CD4-positive, alpha-beta T cell treated with Interferon alpha-2 for 1 hour (primary cell): ENCODE measurements around the gene HOXD12.

ENCODE experiments used
- DNase-seq, 2 donors: peaks; one replicate each; pipeline ENCODE4 v3.0.0-alpha.2; 2020 to 2022

The HOXD12 gene

GRCh38 chr2:176121190-176122051 is 21.8 kb downstream of the HOXD12 start:
- no peak for DNase-seq

DNA sequence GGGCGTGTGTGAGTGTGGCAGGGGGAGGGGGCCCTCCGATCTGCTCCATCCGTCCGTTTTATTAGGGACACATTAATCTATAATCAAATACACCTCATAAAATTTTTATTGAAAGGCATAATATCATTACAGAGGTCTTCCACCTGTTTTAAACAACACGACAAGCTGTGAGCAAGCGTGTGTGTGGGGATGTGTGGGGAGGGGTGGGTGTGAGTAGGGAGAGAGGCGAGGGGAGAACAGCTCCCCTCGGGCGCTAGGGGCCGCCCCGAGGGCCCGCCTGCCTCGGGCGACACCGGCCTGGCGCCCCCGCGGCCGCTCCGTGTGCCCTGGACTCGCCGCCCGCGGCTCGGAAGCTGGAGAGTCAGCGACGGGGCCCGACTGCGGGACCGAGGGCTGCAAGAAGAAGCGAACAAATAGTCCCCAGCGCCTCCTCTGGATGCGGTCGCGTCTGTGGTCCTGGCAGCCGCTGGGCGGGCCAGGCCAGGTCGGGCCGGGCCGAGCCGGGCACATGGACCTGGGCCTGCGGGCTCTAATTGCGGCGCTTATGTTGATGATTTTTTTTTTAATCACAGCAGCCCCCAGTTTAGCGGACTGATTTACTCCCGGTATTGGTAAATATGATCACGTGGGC is 22.6 kb downstream of the HOXD12 start:
- no peak for DNase-seq

DNA sequence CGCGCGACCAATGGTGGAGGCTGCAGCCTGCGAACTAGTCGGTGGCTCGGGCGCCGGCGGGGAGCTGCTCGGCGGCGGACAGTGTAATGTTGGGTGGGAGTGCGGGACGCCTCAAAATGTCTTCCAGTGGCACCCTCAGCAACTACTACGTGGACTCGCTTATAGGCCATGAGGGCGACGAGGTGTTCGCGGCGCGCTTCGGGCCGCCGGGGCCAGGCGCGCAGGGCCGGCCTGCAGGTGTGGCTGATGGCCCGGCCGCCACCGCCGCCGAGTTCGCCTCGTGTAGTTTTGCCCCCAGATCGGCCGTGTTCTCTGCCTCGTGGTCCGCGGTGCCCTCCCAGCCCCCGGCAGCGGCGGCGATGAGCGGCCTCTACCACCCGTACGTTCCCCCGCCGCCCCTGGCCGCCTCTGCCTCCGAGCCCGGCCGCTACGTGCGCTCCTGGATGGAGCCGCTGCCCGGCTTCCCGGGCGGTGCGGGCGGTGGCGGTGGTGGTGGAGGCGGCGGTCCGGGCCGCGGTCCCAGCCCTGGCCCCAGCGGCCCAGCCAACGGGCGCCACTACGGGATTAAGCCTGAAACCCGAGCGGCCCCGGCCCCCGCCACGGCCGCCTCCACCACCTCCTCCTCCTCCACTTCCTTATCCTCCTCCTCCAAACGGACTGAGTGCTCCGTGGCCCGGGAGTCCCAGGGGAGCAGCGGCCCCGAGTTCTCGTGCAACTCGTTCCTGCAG is 23.3 kb downstream of the HOXD12 start, which contains the start of gene HOXD9:
Gene HOXD9, plus strand, starts transcription at position 37 of the 728 bp plus-strand sequence. Its CDS starts 50 bp downstream, at position 87.
- DNase-seq: no peak

DNA sequence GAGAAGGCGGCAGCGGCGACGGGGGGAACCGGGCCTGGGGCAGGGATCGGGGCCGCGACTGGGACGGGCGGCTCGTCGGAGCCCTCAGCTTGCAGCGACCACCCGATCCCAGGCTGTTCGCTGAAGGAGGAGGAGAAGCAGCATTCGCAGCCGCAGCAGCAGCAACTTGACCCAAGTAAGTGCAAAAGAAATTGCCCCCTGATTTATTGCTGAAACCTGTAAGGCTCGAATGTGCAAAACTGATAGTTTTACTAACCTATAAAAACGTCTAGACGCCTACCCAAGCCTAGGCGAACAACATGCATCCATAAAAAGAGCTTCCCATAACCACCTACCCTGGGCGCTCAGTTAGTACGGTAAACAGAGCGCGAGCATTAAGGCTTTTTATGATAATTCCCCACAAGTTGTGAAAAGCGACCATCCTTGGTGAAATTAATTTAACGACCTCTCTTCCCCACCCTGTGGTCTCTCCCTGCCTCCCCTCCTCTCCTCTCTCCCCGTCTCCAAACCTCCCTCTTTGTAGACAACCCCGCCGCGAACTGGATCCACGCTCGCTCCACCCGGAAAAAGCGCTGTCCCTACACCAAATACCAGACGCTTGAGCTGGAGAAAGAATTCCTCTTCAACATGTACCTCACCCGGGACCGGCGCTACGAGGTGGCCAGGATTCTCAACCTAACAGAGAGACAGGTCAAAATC is 24.0 kb downstream of the HOXD12 start:
- no peak for DNase-seq

DNA sequence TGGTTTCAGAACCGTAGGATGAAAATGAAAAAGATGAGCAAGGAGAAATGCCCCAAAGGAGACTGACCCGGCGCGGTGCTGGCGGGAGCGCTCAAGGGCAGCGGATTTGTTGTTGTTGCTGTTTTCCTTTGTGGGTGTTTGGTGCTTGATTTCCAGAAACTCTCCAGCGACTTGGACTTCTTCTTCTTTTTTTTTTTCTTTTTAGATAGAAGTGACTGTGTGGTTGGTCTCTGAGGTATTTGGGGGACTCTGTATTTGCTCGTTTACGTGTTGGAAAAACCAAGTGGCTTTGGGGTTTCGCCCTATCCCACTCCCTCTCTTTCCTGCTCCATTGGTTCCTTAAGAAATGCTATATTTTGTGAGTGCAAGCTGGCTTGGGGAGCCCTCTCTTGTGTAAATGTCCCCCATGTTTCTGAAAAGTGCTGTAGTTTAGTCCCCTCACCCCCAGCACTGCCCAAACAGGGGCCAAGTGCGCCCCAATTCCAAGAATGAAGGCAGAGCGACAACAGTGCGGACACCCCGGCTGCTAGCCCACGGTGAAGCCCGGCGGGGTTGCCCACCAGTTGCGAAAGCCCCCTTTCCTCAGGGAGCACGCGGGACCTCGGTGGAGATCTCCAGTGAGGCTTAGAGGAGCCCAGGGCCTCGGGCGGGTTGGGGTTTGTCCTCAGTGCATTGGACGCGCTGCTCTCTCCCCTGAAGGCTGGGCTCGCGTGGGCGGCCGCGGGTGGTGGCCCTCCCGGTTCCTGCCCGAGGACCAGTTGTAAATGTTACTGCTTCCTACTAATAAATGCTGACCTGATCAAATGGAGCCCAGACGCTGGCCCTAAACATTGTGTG is 24.7 kb downstream of the HOXD12 start:
- DNase-seq: no peak

DNA sequence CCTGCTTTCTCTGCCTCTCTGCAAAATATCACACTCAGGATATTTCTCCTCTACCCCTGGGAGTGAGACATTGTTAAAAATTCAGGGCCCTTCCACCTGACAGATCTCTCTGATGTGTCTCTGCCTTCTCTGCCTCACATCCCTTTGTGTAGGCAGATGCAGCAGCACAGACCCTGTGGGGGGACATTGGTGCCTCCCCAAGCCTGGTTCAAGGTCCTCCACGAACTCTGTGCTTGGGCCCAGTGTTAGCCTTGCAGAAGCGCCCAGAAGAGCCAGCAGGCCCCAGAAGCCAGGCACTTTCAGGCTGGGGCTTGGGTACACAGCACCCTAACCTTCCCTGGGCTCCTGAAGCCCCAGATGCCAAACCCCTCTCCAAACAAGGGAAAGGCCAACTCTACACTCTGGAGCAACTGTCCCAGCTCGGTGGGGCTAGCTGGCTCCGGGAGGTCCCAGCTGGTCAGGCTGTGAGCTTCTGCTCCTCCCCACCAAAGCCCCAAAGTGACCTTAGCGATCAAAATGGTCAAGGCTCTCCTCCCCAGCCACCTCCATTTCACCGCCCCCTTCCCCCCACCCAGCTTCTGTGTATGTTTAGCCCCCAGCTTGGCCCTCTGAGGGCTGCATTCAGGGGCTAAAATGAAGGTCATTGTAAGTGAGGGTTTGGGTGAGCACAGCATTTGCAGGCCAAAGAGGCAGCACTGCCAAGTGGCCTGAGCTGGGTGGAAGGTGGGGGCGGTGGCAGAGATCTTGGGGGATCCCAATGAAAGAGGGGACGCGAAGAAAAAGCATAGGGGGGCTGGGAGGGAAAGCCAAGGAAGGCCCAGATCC is 25.6 kb downstream of the HOXD12 start:
- no peak for DNase-seq

DNA sequence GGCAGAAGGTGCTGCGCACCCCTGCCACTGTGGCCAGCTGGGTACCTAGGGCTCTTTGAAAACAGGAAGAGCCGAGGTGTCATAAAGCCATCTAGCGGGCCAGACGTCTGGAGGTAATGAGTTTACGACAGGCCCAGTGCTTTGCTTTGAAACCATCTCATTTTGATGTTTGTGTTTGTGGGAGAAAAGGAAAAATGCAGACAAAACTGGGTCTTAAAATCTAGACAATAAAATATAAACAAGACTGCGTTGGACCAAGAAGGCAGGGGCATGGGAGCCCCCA is 26.1 kb downstream of the HOXD12 start:
- DNase-seq: no peak

- peak; percentile 42 to 72 for DNase-seq
Measured at GRCh38 chr2:176126929-176127773, 27.6 kb downstream of the HOXD12 start.

DNA sequence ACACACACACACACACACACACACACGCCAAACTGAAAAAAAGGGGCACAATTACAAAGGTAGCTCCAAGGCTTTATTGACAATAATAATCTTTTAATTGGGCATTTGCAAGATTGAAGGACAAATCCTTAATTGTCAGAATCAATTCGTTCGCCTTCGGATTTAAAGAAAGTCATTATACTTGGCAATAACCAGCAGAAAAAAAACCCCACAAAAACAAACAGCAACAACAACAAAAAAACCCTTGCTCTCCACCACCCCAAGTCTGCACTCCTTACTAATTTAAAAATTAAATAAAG is 28.1 kb downstream of the HOXD12 start:
- no peak for DNase-seq

DNA sequence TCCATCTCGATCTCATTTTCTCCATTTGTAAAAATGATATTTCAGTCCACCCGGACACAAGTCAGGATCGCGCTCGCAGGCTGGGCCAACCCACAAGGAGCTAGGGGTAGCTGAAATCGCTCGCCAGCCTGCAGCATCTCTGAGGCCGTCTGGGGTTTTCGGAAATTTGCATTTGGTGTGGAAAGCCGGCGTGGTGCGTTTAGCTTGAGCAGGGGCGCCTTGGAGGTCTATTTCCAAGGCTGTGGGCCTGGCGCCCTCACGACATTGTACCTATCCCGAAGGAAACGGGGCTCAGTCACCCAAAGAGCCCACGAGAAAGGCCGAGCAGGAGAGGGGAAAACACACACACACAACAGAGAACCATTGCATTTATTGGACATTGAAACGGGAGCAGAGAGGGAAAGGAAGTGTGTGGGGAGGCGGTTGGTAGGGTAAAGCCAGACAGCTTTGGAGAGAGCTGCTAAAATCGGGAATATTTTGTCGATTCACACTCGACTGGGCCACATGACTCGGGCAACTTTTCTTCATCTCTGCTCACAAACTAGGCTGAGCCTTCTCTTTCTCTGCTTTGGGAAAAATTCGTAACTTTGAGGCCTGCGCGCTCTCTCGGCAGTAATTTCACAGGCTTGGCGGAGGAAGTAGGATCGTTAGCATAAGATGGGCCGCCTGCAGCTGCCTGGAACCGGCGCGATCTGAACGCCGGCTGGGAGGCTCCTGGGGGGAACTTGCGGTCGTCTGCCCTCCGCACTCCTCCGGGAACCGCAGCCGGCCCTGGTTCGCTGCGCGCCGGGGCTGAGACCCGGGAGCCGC is 28.8 kb downstream of the HOXD12 start:
- no peak for DNase-seq

DNA sequence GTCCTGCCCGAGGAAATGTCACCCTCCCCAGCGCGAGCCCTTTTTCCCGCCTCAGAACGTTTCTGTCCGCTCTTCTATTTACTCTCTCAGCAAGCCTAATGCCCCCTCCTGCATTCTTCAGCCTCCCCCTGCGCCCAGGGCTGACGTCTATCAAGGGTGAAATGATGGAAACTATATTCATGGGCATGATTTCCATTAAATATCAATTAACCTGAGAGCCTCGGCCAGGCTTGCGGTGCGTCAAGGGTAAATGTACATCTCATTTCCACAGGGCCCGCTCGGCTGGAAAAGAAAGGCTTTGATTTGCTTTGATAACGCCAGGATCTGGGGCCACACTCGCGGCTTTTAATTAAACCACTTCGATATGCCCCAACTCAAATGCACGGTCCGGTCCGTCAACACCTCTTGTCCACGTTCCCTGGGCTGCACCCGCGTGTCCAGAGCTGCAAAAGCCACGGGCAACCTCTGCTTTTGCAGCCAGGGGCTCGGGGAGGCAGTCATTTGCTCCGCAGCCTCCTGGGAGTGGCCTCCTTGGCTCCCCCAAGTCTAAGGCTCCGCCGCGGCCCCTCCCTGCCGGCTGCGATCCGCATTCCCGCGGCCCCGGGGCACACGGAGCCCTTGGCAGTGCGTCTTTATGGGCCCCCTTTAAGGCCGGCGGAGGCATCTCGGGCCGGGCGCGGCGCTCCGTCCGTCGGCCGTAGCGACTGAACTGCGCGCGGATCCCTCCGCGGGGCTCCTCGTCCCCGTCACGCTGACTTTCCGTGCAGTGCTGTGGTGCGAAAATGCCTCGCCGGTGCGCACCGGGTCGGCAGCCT is 29.6 kb downstream of the HOXD12 start, which contains the start of gene HOXD8:
Gene HOXD8, plus strand, starts transcription at position 724 of the 815 bp plus-strand sequence. CDS start 662 bp downstream, outside the sequence.
- no peak for DNase-seq

DNA sequence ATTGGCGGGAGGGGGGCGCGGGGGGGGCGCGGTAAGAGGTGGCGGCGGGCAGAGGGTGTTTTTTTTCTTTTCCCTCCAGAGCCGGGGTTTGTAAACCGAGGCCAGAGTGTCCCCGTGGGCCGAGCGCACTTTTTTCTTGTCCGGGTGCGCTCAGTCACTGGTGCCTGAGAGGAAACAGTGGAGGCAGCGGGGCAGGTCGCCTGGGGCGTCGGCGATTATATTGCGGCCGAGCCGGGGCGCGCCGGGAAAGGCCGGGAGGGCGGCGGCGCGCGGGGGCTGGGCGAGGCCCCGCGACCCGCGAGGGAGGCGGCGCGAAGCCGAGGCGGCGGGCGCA is 30.2 kb downstream of the HOXD12 start:
- DNase-seq: no peak

DNA sequence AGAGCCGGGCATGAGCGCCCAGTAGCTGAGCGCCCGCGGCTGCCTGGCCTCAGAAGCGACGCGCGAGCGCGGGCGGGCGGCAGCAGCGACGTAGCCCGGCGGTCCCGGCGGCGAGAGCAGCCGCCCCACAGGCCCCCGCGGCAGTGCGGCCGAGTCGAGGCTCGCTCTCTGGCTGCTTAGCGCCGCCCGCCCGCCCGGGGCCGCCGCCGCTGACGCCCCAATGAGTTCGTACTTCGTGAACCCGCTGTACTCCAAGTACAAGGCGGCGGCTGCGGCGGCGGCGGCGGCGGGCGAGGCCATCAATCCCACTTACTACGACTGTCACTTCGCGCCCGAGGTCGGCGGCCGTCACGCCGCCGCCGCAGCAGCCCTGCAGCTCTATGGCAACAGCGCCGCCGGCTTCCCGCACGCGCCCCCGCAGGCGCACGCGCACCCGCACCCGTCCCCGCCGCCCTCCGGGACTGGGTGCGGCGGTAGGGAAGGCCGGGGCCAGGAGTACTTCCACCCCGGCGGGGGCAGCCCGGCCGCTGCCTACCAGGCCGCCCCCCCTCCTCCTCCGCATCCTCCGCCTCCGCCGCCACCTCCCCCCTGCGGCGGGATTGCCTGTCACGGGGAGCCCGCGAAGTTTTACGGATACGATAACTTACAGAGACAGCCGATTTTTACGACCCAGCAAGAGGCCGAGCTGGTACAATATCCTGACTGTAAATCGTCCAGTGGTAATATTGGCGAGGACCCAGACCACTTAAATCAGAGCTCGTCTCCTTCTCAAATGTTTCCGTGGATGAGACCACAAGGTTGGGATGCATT is 30.8 kb downstream of the HOXD12 start:
- no peak for DNase-seq

DNA sequence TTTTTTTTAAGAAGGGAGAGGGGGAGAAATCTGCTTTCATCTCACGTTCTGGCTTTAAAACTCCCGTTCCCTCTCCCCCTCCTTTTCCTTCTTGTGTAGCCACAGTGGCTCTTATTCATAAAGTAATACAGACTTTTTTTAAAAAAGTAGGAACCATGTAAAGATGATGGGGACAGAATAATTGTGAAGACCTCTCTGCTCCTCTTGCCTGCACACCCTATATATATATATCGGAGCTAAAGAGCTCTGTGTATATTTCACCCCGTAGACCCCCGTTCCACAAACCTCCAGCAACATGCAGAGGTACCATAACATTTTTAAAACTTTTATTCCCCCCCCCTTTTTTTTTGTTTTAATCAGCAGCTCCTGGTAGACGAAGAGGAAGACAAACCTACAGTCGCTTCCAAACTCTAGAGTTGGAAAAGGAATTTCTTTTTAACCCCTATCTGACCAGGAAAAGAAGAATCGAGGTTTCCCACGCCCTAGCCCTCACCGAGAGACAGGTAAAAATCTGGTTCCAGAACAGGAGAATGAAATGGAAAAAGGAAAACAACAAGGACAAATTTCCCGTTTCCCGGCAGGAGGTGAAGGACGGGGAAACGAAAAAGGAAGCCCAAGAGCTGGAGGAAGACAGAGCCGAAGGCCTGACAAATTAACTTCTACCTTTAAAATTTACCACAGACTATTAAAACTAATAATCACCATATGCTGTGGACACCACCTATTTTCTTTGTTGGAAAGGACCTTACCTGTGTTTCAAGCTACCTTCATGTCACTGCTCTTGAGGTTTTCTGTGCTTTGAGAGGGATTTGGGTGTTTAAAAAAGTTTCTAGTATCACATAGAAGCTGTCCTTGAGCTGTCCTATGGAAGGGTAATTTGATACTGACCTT is 31.6 kb downstream of the HOXD12 start:
- no peak for DNase-seq

DNA sequence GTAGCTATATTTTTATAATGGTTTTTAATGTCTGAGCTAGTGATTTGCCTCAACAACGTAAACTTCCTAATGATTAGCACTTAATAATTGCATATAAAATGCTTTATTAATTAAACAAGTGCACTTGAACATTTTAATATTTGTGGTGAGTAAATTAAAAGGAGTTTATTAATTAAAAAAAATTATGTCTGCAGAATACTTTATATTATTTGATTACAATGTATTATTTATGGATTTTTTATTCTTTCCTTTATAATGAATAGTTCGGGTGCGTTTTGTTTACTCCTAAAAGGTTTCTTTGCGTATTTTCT is 32.2 kb downstream of the HOXD12 start:
- DNase-seq: no peak

GRCh38 chr2:176132205-176133171 is 32.9 kb downstream of the HOXD12 start:
- peak in 1 of 2 donors; percentile 32 for DNase-seq
